Stimulated activated CD8-positive, alpha-beta memory T cell treated with anti-CD3 and anti-CD28 coated beads, Interleukin-7, amount 100 ng/mL, for 1 hour (primary cell): ENCODE data around the gene GLB1L.

Source experiments
- DNase-seq, 2 donors: peaks; one replicate each; pipeline ENCODE4 v3.0.0-alpha.2; 2020; ENCODE audit warnings: low read depth in 2 of 2

Gene GLB1L

DNA sequence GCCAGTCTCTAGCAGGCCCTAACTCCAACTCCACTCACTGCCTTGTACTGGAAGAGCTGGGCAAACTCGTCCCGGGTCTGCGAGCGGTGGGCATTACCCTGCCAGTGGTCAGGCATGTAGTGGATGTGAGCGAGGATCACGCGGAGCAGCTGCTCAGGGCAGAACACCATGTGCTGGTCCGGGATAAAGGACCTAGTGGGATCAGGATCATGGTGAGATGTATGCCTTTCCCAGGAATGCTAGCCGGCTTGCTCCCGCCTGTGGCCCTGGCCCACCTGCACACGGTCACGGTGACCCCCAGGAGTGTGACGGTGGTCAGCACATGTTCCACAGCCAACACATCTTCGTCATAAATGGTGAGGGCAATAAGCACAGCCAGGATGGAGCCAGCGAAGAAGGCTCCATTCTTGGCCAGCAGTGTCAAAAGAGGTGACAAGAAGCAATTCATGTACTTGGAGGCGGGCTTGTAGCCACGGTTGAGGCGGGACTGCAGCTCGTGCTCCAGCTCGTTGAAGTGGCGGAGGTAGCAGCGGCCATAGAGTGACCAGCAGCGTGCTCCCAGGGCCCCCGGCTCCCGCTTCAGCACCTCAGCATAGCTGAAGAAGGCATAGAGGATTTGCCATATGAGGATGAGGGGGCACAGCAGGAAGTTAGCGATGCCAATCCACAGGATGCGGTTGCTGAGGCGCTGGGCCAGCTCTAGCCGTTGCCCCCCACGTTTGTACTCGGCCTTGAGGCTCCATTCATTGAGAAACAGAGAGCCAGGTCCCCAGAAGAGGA lies 21.2 kb downstream of the GLB1L start:
- DNase-seq = no peak

- DNase-seq = no peak
Observed at GRCh38 chr2:219221957-219222518, 23.2 kb downstream of the GLB1L start.

GRCh38 chr2:219220652-219221402 lies 24.4 kb downstream of the GLB1L start:
- no peak for DNase-seq

DNA sequence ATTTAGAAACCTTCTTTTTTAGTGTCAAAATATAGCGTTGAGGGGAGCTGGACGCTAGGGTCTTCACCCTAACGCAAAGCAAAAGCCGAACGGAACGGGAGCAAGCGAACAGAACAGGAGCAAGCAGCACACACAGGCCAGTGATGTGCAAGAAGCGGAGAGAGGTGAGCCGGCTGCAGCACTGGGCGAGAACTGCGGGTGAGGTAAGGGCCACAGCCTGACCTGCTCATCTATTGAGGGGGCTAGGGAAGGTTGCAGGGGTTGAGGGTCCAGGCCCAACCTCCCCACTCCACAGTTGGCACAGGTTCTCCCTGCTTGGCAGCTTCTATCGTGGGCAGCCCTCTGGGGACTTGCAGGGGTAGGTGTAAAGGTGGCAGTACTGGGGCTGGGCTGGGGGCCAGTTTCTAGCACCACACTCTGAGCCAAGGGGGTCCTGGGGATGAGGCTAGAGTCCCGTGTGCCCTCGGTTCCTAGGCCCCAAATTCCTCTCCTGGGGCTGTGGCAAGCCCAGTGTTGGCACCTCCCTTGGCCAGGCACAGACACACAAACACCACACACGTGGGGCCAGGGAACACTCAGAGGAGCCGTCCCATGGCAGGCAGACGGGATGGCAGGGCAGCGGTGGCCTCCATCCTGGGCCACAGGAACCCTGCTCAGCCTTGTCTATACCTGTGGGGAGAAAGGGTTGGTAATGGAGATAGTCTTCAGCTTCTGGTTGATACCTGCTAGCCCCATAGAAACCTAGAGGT lies 25.3 kb downstream of the GLB1L start:
- DNase-seq = no peak

DNA sequence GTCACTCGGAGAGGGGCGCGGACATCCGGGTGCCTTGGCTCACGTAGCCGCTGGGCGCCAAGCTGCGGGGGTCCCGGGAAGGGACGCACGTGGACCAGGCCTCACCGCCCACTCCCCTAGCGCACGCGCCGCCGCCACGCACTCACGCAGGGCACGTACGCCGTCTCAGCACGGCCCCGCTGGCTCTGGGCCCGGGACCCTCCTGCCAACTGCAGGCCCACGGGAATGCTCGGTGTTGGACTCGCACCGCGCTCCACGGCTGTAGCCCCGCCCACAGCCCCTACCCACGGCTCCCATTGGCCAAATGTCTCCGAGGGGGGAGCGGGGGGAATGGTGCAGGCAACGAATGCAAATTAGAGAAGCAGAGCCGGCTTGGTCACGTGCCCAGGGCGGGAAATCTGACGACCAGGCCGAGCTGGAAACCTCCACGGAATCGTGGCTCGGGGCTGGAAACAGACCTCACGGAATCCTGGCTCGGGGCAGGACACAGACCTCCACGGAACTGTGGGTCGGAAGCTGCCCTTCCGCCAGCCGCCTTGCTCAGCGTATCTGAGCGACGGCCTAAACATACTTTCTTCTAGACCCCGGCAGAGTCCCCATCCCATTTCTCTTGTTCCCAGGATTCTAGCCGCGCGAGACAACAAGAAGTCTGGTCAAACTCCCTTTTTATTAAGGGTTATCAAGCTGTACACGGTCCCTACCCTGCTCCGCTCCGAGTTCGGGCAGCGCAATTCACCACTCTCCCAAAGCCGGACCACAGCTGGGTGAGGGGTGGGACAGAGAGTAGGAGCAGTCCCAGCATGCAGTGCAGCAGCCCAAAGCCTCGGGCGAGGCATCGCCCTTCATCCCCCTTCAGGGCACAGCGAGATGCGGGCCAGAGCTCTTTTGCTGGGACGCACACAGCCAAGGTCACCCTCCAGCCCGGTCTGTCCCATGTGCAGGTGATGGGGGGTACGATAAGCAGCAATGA lies 26.2 kb downstream of the GLB1L start, which contains the start of gene ABCB6:
Gene ABCB6, minus strand, starts transcription at position 227 of the 970 bp plus-strand sequence. CDS start 285 bp downstream, outside the sequence.
- DNase-seq = peak; percentile 51 to 60

DNA sequence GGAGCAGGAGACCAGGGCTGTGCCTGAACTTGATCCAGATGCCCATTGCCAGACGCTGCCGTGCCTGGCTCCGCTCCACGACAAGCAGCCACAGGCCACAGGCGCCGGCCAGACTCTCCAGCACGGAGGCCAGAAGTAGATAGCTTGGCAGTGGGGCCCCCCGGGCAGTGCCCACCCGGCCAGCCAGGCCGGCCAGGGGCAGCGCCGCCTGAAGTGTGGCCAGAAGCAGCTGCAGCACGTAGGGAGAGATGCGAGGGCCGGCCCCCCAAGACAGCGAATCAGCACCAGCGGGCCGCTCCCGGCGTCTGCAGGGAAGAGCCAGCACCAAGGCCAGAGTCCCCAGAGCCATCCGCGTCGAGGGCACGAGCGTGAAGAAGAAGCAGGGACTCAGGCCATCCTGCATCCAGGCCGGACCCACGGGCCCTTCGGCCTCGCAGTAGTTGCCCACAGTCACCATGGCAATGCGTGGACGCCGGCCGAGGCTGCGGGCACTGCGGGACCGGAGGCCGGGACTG lies 27.0 kb downstream of the GLB1L start:
- DNase-seq = no peak

- no peak for DNase-seq
Observed at GRCh38 chr2:219216535-219216915, 28.7 kb downstream of the GLB1L start.

DNA sequence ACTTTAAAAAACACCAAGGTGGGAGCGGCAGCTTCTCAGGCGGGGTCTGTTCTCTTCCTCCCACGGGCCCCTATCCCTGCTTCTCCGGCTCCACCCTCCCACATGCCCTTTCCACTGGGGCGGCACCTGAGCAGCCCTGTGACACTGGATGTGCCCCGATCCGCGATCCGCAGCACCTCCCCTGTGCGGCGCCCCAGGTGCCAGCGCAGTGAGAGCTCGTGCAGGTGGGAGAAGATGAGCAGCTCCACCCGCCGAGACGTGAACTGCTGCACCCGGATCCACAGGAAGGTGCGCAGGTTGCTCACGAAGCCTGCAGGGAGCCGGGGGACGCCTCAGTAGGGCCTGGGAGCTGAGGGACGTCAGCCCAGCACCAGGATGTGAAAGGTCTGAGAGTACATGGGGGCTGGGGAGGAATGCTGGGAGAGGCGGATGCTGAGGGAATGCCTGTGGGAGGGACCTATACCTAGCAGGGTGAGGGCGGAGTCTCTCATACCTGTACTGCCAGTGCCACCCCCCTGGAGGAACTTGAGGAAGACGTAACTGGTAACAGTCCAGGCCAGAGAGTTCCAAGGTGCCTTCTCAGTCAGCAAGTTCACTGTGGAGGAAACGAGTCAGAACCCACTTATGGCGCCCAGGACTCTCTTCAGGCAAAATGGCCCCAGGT lies 29.2 kb downstream of the GLB1L start:
- no peak for DNase-seq

DNA sequence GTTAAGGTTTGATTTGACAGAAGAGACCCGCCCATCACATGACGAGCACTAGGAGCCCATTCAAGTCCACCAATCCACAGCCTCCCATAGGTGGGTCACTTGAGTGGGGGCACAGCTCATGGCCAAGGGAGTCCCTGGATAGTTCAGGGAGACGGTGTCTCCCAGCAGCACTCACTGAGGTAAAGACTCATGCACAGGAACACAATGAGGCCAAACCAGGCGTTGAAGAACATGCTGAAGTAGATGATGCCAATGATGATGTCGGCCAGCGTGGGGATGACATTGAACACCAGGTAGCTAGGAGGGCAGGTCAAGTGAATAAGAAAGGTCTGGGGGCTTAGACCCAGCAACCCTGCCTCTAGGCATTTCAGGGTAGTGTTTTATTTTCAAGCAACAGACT lies 30.5 kb downstream of the GLB1L start:
- no peak for DNase-seq

DNA sequence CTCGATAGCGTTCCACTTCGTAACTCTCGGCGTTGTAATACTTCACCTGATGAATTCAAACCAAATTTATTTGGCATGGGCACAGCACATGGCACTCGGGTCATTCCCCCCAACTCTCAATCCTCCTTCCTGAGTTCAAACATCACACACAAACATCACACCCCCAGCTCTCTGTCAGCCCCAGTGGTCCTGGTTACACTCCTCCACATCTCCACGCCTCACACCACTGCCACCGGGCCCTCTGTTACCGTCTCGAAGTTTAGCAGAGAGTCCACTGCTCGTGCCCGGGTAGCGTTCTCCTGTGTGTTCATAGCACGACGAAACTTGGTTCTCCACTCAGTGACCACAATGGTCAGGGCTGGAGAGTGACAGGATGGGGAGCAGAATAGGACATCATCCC lies 31.1 kb downstream of the GLB1L start:
- no peak for DNase-seq

GRCh38 chr2:219213486-219214071 lies 31.7 kb downstream of the GLB1L start:
- no peak for DNase-seq

DNA sequence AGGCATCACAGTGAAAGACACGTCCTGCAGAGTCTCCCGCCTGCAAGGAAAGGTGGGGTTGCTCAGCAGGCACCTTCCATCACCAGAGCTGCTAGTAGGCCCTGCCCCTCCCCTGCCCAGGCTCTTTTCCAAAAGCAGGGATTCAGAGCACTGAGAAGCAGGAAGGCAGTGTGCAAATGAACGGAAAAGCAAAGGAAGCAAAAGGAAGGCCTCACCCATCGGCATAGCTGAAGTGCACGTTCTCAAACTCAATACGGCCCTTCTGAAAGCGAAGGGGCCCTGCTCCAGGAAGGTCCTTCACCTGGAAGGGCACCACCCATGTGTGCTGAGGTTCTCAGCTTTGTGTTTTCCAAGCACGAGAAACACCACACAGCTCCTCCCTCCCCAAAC lies 32.2 kb downstream of the GLB1L start:
- no peak for DNase-seq

- DNase-seq = no peak
Observed at GRCh38 chr2:219210886-219211362, 34.3 kb downstream of the GLB1L start.

DNA sequence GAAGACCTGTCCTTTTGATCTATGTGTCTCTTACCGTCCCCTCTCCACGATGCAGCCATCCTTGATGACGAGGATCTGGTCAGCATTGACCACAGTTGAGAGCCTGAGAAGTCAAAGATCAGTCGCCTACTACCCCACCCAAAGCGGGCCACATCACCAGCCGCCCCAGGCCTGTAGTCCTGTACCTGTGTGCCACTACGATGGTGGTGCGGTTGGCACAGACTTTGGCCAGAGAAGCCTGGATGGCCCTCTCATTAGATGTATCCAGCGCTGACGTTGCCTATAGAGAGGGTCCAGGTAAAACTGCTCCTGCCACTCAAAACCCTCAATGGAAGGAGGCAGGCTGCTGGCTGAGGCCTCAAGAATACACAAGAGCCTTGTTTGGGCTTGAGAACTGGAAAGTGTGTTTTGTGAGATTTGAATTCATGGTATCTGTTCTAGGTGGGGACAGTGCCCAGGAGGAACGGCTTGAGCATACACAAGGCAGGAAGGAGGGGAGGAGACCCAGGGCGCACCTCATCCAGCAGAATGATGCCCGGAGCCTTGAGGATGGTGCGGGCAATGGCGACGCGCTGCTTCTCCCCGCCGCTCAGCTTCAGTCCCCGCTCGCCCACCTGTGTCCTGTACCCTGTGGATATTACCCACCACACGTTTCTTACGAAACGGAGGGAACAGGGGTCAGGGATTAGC lies 34.9 kb downstream of the GLB1L start:
- no peak for DNase-seq

DNA sequence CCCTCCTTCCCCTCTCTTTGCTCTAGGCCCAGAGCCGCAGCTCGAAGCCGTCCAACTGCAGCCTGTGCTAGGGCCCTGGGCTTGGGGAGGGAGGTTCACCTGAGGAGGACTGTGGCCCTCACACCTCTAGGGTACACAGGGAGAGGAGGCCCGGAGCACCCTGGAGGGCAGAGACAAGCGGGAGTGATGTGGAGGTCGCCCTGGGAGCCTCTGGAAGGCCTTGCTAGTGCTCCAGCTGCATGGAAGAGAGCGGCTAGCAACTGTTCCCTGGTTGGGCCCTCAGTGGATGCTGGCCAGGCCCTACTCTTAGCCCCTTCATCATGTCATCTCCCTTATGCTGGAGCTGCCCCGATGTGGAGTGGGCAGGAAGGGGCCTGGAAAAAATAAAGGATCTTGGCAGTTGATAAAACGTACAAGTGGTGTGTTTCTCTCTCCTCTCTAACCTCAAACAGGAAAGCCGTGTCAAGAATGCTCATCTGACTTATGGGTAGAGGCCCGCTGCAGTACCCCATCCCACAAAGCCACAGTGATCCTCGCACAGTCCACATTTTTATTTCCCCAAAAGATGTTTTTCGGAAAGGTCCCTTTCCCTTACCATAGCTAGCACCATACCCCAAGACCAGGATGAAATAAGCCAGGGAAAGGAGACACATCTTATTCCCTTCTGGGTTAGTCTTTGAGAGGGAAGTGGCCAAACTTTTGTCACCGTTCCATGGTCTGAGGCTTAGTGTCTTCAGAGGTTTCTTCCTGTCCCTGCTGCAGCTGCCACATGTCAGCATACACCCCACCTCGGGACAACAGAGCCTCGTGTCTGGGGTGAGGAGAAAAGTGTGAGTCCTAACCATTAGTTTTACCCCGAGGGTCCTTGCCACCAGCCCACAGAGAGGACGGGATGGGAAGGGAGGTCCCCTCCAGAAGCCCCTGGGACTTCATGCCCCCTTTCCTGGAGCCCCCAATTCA lies 35.7 kb downstream of the GLB1L start:
- DNase-seq = no peak

DNA sequence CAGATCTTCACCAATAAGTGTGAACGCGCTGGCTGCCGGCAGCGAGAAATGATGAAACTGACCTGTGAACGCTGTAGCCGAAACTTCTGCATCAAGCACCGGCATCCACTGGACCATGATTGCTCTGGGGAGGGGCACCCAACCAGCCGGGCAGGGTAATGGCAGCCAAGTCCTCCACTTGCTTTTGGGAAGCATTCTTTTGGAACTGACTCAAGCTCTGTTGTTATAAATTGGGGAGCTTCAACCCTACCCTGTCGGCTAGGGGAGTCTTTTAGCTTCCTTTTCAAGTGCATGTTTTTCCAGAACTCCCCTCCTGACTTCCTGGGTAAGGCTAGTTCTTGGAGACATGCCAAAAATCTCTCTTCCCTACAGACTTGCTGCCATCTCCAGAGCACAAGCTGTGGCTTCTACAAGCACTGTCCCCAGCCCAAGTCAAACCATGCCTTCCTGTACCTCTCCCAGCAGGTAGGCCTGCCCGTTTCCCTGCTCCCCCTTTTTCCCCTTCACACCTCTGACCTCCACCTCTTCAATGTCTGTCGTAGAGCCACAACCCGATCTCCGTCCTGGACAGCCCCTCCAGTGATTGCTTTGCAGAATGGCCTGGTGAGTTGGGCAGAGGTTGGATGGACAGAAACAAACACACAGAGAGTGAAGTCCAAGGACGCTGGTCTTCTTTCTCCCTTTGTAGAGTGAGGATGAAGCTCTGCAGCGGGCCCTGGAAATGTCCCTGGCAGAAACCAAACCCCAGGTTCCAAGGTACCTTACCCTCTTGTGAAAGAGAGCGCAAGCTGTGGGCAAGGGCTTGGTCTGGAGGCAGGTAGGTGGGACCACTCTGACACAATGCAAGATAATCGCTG lies 37.1 kb downstream of the GLB1L start:
- no peak for DNase-seq
